ENCODE measurements around the gene ZNF804A. TPM values are rescaled to one million over a fixed set of nuclear protein-coding genes. Genes with fewer than 3 reads are reported as not detected.

Gene ZNF804A
- total RNA-seq, 2 donors from 2014 or later, result 0.14 to 0.68 TPM

DNA sequence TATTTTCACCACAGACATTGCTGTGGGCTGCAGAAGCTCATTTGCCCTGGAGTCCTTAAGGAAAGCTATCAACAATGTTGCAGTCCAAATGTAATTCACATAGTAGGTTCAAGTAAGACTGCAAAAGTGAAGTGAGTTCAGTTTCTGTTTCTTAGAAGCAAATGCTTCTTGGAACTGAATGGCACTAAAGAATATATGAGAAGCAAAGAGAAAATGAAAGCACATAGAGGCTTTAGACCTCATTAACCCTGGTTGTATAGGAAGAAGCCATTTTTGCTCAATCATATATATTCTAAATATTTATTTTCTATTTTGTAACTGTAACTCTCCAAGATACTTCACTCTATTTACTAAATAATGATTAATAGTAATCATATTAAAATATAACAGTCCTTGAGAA is 292.0 kb downstream of the ZNF804A start:
- no peaks in the 10 kb centered on the region for H3K9me3 ChIP-seq
- no peaks in the 10 kb centered on the region for H3K4me1 ChIP-seq (ENCODE audit: control insufficient read depth in 1 of 2, low read depth in 2 of 2)
- no peaks in the 10 kb centered on the region for H3K27me3 ChIP-seq (replicated peaks; ENCODE audit: insufficient read depth)
- no peak overlapping the region for H3K27ac ChIP-seq
- no peak for TF ChIP-seq CTCF (IDR thresholded peaks at IDR 0.05)
- H3K36me3 ChIP-seq, result no peaks in the 10 kb centered on the region
- no peak for DNase-seq (ENCODE audit: low spot score)
- H3K4me3 ChIP-seq, result no peak overlapping the region
- ATAC-seq (ENCODE audit: insufficient number of reproducible peaks, low FRiP score, low read depth), result no peak

DNA sequence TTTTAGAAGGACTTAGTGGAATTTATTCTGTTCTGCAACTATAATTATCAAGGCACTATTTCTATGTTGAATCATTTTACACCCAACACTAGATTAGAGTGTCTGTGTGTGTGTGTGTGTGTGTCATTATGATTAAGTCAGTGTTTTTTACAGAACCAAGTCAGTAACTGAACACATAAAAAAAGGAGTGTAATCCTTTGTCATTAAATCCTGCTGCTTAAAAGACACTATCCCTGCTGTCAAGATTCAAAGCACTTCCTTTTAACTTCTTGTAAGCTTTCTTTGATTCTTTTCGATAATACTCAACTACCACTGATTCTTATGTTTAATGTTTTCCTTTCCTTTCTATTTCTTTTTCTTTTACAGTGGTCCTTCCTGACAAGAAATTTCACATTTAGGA is 306.7 kb downstream of the ZNF804A start:
- Histone ChIP-seq H3K4me3 (no peak overlapping the region), H3K4me1 (ENCODE audit: control insufficient read depth in 1 of 2, low read depth in 2 of 2) (no peaks in the 10 kb centered on the region), H3K36me3 (no peaks in the 10 kb centered on the region), H3K27ac (no peak overlapping the region), H3K27me3 (replicated peaks; ENCODE audit: insufficient read depth) (no peaks in the 10 kb centered on the region), H3K9me3 (no peaks in the 10 kb centered on the region)
- ATAC-seq (ENCODE audit: insufficient number of reproducible peaks, low FRiP score, low read depth) (no peak), DNase-seq (ENCODE audit: low spot score) (no peak)
- TF ChIP-seq CTCF (IDR thresholded peaks at IDR 0.05), result no peak

GRCh38 chr2:184906160-184906559 is 307.8 kb downstream of the ZNF804A start:
- no peak overlapping the region for H3K4me3 ChIP-seq
- TF ChIP-seq CTCF (IDR thresholded peaks at IDR 0.05), result no peak
- H3K9me3 ChIP-seq, result no peaks in the 10 kb centered on the region
- H3K36me3 ChIP-seq, result no peaks in the 10 kb centered on the region
- no peaks in the 10 kb centered on the region for H3K27me3 ChIP-seq (replicated peaks; ENCODE audit: insufficient read depth)
- ATAC-seq (ENCODE audit: insufficient number of reproducible peaks, low FRiP score, low read depth) (no peak), DNase-seq (ENCODE audit: low spot score) (no peak)
- no peaks in the 10 kb centered on the region for H3K4me1 ChIP-seq (ENCODE audit: control insufficient read depth in 1 of 2, low read depth in 2 of 2)
- no peak overlapping the region for H3K27ac ChIP-seq

DNA sequence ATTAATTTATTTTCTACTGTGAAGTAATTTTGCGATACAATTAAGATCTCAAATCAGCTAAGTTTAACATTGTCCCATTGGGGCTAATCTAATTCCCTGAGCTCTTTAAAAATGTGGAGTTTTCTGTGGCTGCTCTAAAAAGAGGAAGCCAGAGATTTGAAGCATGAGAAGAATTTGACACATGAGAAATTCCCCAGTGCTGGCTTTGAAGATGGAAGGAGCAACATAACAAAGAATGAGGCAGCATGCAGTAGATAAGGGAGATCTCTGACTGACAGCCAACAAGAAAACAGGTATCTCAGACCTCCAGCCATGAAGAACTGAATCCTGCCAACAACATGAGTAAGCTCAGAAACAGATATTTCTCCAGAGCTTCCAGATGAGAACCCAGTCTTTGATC is 308.4 kb downstream of the ZNF804A start:
- no peak for TF ChIP-seq CTCF (IDR thresholded peaks at IDR 0.05)
- DNase-seq (ENCODE audit: low spot score), result no peak
- H3K4me1 ChIP-seq (ENCODE audit: control insufficient read depth in 1 of 2, low read depth in 2 of 2), result no peaks in the 10 kb centered on the region
- no peak for ATAC-seq (ENCODE audit: insufficient number of reproducible peaks, low FRiP score, low read depth)
- no peak overlapping the region for H3K27ac ChIP-seq
- H3K9me3 ChIP-seq, result no peaks in the 10 kb centered on the region
- H3K4me3 ChIP-seq, result no peak overlapping the region
- no peaks in the 10 kb centered on the region for H3K36me3 ChIP-seq
- no peaks in the 10 kb centered on the region for H3K27me3 ChIP-seq (replicated peaks; ENCODE audit: insufficient read depth)

GRCh38 chr2:184908966-184909365 is 310.6 kb downstream of the ZNF804A start:
- Histone ChIP-seq H3K27me3 (replicated peaks; ENCODE audit: insufficient read depth) (no peaks in the 10 kb centered on the region), H3K4me1 (ENCODE audit: control insufficient read depth in 1 of 2, low read depth in 2 of 2) (no peaks in the 10 kb centered on the region), H3K9me3 (no peaks in the 10 kb centered on the region), H3K36me3 (no peaks in the 10 kb centered on the region), H3K27ac (no peak overlapping the region), H3K4me3 (no peak overlapping the region)
- ATAC-seq (ENCODE audit: insufficient number of reproducible peaks, low FRiP score, low read depth), result no peak
- no peak for DNase-seq (ENCODE audit: low spot score)
- TF ChIP-seq CTCF (IDR thresholded peaks at IDR 0.05), result no peak
